ENCODE results near the gene GPRASP2. TPM values are rescaled to one million over a fixed set of nuclear protein-coding genes. Genes with fewer than 3 reads are reported as not detected.
"Not testable (repeated sequence)": the region's sequence is repeated elsewhere in the genome, so short reads cannot be mapped to it uniquely, and the experiment has no call there.

Gene GPRASP2
- total and polyA plus RNA-seq, 9 of the 15 experiments (the other 6 are each of a cell fraction or from before 2014, with no cell fraction given) = 1.2 to 3.3 (median 2.1) TPM

- ChIA-PET POLR2A (interaction anchor here (0.6 kb wide), 1 partner anchor 45 kb away, joined by 4 read pairs; no protein-coding TSS in a partner anchor), CTCF (ENCODE audit: low intra/inter-chr PET ratio) (no interaction called here)
- no peaks in the 10 kb centered on the region for H3K36me3 ChIP-seq (ENCODE audit: control insufficient read depth, insufficient read depth, low read length)
- intact Hi-C loops (cut with micrococcal nuclease) = no loop called here
- DNase-seq (ENCODE audit: extremely low read depth in 1 of 4, low spot score in 3 of 4) = no peak
- no peaks in the 10 kb centered on the region for H3K27me3 ChIP-seq (ENCODE audit: control insufficient read depth in 2 of 2, insufficient read depth in 2 of 2, low read length in 2 of 2)
- no peak overlapping the region for H3K9ac ChIP-seq (ENCODE audit: insufficient read depth in 1 of 2, low read depth in 2 of 2, low read length in 2 of 2)
- H3K4me3 ChIP-seq = no peak overlapping the region
- FAIRE-seq = no peak
- TF ChIP-seq ZFPM2 (CRISPR knock-in tag; IDR thresholded peaks at IDR 0.05) (no peak), HNRNPLL (IDR thresholded peaks at IDR 0.05; ENCODE audit: low read depth, low read length, poor library complexity, severe bottlenecking) (no peak), CREBBP (IDR thresholded peaks at IDR 0.05; ENCODE audit: low read depth, low read length) (no peak), BRF2 (IDR thresholded peaks at IDR 0.05; ENCODE audit: borderline replicate concordance, insufficient read depth, insufficient read length) (no peak), GABPA (tag; conservative IDR thresholded peaks at IDR 0.05; ENCODE audit: low read depth) (no peak), ASH1L (IDR thresholded peaks at IDR 0.05; ENCODE audit: borderline replicate concordance, low read depth, partially characterized antibody) (no peak), ILF3 (IDR thresholded peaks at IDR 0.05; ENCODE audit: borderline replicate concordance) (no peak), TAL1 (IDR thresholded peaks at IDR 0.05) (no peak), NCOA2 (IDR thresholded peaks at IDR 0.05; ENCODE audit: partially characterized antibody in 2 of 2) (no peak), ZBTB7A (IDR thresholded peaks at IDR 0.05; ENCODE audit: borderline replicate concordance, control insufficient read depth, low read depth, low read length) (no peak)
- BruUV-seq (replicated peaks) = no TSS peak
- no peaks in the 10 kb centered on the region for H3K9me3 ChIP-seq (replicated peaks; ENCODE audit: control insufficient read depth, insufficient read depth, low read depth, low read length)
- no peak overlapping the region for H3K4me2 ChIP-seq (ENCODE audit: insufficient read depth, low read length)
- no peaks in the 10 kb centered on the region for H3K79me2 ChIP-seq (ENCODE audit: control insufficient read depth, insufficient read depth, low read length)
- no peak overlapping the region for H2AFZ ChIP-seq (ENCODE audit: low read depth, low read length)
- no peaks in the 10 kb centered on the region for H3K4me1 ChIP-seq (replicated peaks in 1 of 2; ENCODE audit: control insufficient read depth in 2 of 2, insufficient read depth in 2 of 2, low read length in 2 of 2)
- no peaks in the 10 kb centered on the region for H4K20me1 ChIP-seq (replicated peaks; ENCODE audit: control insufficient read depth, insufficient read depth, low read length)
- in situ Hi-C loops (cut with MboI) = no loop called here
- no peak overlapping the region for H3K27ac ChIP-seq (ENCODE audit: extremely low read depth, low read depth, low read length)
- 0% methylated on average over 2 of the region's 3 CpGs for WGBS (ENCODE audit: insufficient coverage, low coverage, missing lambda C conversion rate)
- H3K9me1 ChIP-seq (ENCODE audit: control insufficient read depth, insufficient read depth, low read length) = no peaks in the 10 kb centered on the region
- ATAC-seq = no peak
These were observed 39.4 kb upstream of the GPRASP2 start for GRCh38 chrX:102672856-102673255.

GRCh38 chrX:102677479-102677878 lies 34.8 kb upstream of the GPRASP2 start:
- H3K79me2 ChIP-seq (ENCODE audit: control insufficient read depth, insufficient read depth, low read length); H3K27ac ChIP-seq (ENCODE audit: extremely low read depth, low read depth, low read length); intact Hi-C loops (cut with micrococcal nuclease); H3K4me2 ChIP-seq (ENCODE audit: insufficient read depth, low read length); CTCF ChIA-PET (ENCODE audit: low intra/inter-chr PET ratio); DNase-seq (ENCODE audit: extremely low read depth in 1 of 4, low spot score in 3 of 4); H3K9me3 ChIP-seq (replicated peaks; ENCODE audit: control insufficient read depth, insufficient read depth, low read depth, low read length); H3K9me1 ChIP-seq (ENCODE audit: control insufficient read depth, insufficient read depth, low read length); H4K20me1 ChIP-seq (replicated peaks; ENCODE audit: control insufficient read depth, insufficient read depth, low read length); FAIRE-seq; H3K4me1 ChIP-seq (replicated peaks in 1 of 2; ENCODE audit: control insufficient read depth in 2 of 2, insufficient read depth in 2 of 2, low read length in 2 of 2); H3K36me3 ChIP-seq (ENCODE audit: control insufficient read depth, insufficient read depth, low read length); H3K9ac ChIP-seq (ENCODE audit: insufficient read depth in 1 of 2, low read depth in 2 of 2, low read length in 2 of 2); H3K27me3 ChIP-seq (ENCODE audit: control insufficient read depth in 2 of 2, insufficient read depth in 2 of 2, low read length in 2 of 2); in situ Hi-C loops (cut with MboI); ATAC-seq; H2AFZ ChIP-seq (ENCODE audit: low read depth, low read length); BruUV-seq (replicated peaks); H3K4me3 ChIP-seq: not testable (repeated sequence)
- WGBS (ENCODE audit: insufficient coverage, low coverage, missing lambda C conversion rate) = 7% methylated on average over 1 of the region's 1 CpG
- POLR2A ChIA-PET = interaction anchor here (0.7 kb wide), 1 partner anchor 1889 kb away, joined by 3 read pairs; the partner anchor contains the start of gene IL1RAPL2
